Neural cell (in vitro differentiated cells): Measurements from ENCODE around the gene IRAK4. TPM values are rescaled to one million over a fixed set of nuclear protein-coding genes. Genes with fewer than 3 reads are reported as not detected.

Source experiments
- H2AFZ ChIP-seq: fragments of 200-600, 300-800 bp; sonication (generic), shearing (Covaris generic); 2 replicates; pipeline ENCODE4 v1.6.0; 2014; ENCODE audit warnings: low read depth, mild to moderate bottlenecking, antibody characterized with exemption, low read length, moderate library complexity
- H3F3A ChIP-seq: fragments of 200-600 bp; shearing (Covaris generic); 2 replicates; pipeline ENCODE4 v1.6.1; 2016; ENCODE audit warnings: mild to moderate bottlenecking, moderate library complexity, mixed read lengths, antibody characterized with exemption, low read length; ENCODE audit not compliant: insufficient read depth, poor library complexity, severe bottlenecking
- H3K27ac ChIP-seq: fragments of 200-600, 300-800 bp; sonication (generic), shearing (Covaris generic); 2 replicates; pipeline ENCODE4 v1.5.1; 2014; ENCODE audit warnings: mild to moderate bottlenecking, low read length, moderate library complexity
- H3K27me3 ChIP-seq: fragments of 300-800, 200-600 bp; sonication (generic), shearing (Covaris generic); 2 replicates; pipeline ENCODE4 v1.6.0; 2014; ENCODE audit warnings: mild to moderate bottlenecking, low read depth, low read length, moderate library complexity; ENCODE audit not compliant: insufficient read depth
- H3K36me3 ChIP-seq: fragments of 300-800, 200-600 bp; sonication (generic), shearing (Covaris generic); 2 replicates; pipeline ENCODE4 v1.5.1; 2014; ENCODE audit warnings: mild to moderate bottlenecking, antibody characterized with exemption, low read length, moderate library complexity; ENCODE audit not compliant: insufficient read depth
- H3K4me2 ChIP-seq: fragments of 300-800, 200-600 bp; sonication (generic), shearing (Covaris generic); 2 replicates; pipeline ENCODE4 v1.6.0; 2014; ENCODE audit warnings: mild to moderate bottlenecking, low read length
- H3K4me3 ChIP-seq: fragments of 300-800, 200-600 bp; sonication (generic), shearing (Covaris generic); 2 replicates; pipeline ENCODE4 v1.5.1; 2014; ENCODE audit warnings: mild to moderate bottlenecking, low read length, moderate library complexity
- H3K79me2 ChIP-seq: fragments of 200-600 bp; shearing (Covaris generic); replicated peaks from 2 replicates; pipeline ENCODE4 v1.6.0; 2014; ENCODE audit warnings: mild to moderate bottlenecking, low read length, moderate library complexity; ENCODE audit not compliant: insufficient read depth
- H3K9ac ChIP-seq: fragments of 300-800, 200-600 bp; sonication (generic), shearing (Covaris generic); 2 replicates; pipeline ENCODE4 v1.6.1; 2016; ENCODE audit warnings: mild to moderate bottlenecking, low read length, mixed read lengths
- H3K9me2 ChIP-seq: fragments of 200-600 bp; shearing (Covaris generic); 2 replicates; pipeline ENCODE4 v1.6.1; 2016; ENCODE audit warnings: mild to moderate bottlenecking, low read length, mixed read lengths; ENCODE audit not compliant: insufficient read depth
- H3K9me3 ChIP-seq: fragments of 200-600, 300-800 bp; sonication (generic), shearing (Covaris generic); 2 replicates; pipeline ENCODE4 v1.6.1; 2016; ENCODE audit warnings: mild to moderate bottlenecking, mixed run types, low read length, moderate library complexity, mixed read lengths
- H4K20me1 ChIP-seq: fragments of 200-600 bp; shearing (Covaris generic); 2 replicates; pipeline ENCODE4 v1.6.1; 2016; ENCODE audit warnings: mild to moderate bottlenecking, mixed run types; ENCODE audit not compliant: insufficient read depth
- EP300 ChIP-seq: fragments of 450-650 bp; conservative IDR thresholded peaks from 2 replicates; pipeline ENCODE4 v1.6.1; 2014; ENCODE audit warnings: antibody characterized with exemption, mild to moderate bottlenecking, moderate library complexity; ENCODE audit not compliant: poor library complexity, severe bottlenecking
- EZH2 ChIP-seq: fragments of 200-600, 300-800 bp; shearing (Covaris generic), sonication (generic); IDR thresholded peaks from 2 replicates; pipeline ENCODE4 v1.6.1; 2014; ENCODE audit warnings: antibody characterized with exemption, low read length, borderline replicate concordance, mild to moderate bottlenecking; ENCODE audit not compliant: insufficient read depth, poor library complexity, severe bottlenecking
- MXI1 ChIP-seq: fragments of 450-650 bp; conservative IDR thresholded peaks from 2 replicates; pipeline ENCODE4 v1.6.1; 2014; ENCODE audit warnings: antibody characterized with exemption, mild to moderate bottlenecking; ENCODE audit not compliant: poor library complexity, severe bottlenecking
- POLR2AphosphoS5 ChIP-seq: IDR thresholded peaks from 2 replicates; pipeline ENCODE4 v1.6.1; 2012
- RAD21 ChIP-seq: fragments of 450-650 bp; conservative IDR thresholded peaks from 2 replicates; pipeline ENCODE4 v1.6.1; 2014; ENCODE audit warnings: antibody characterized with exemption, mild to moderate bottlenecking, moderate library complexity
- SMC3 ChIP-seq: fragments of 450-650 bp; conservative IDR thresholded peaks from 2 replicates; pipeline ENCODE4 v1.6.1; 2014; ENCODE audit warnings: antibody characterized with exemption, mild to moderate bottlenecking, moderate library complexity; ENCODE audit not compliant: poor library complexity
- TAF1 ChIP-seq: IDR thresholded peaks from 2 replicates; pipeline ENCODE4 v1.6.1; 2012; ENCODE audit warnings: low read depth
- polyA plus RNA-seq: library from polyadenylated mRNA; depleted of rRNA; stranded (reverse); fragments of >200 nt; gene quantifications from 2 replicates; pipeline ENCODE4 v1.2.3, GENCODE V29; 2014
- TF ChIP-seq, protein P1 (sequence below): fragments of 450-650 bp; IDR thresholded peaks from 2 replicates; pipeline ENCODE4 v1.5.1; 2014; ENCODE audit warnings: antibody characterized with exemption, mild to moderate bottlenecking, moderate library complexity; ENCODE audit not compliant: poor library complexity, severe bottlenecking
- TF ChIP-seq, protein P2 (sequence below): IDR thresholded peaks from 2 replicates; pipeline ENCODE4 v1.6.1; 2012; ENCODE audit warnings: borderline replicate concordance

The IRAK4 gene
- polyA plus RNA-seq, 1 donor from 2014 or later: 7.0 TPM

GRCh38 chr12:43744826-43745225 is 13.9 kb upstream of the IRAK4 start:
- H3K36me3 ChIP-seq: peaks cover 15% of the 10 kb centered on the region
- H3K27ac ChIP-seq: no peak overlapping the region
- H3K27me3 ChIP-seq: no peaks in the 10 kb centered on the region
- no peak overlapping the region for H3K4me2 ChIP-seq
- no peak overlapping the region for H2AFZ ChIP-seq
- no peaks in the 10 kb centered on the region for H3F3A ChIP-seq
- no peaks in the 10 kb centered on the region for H4K20me1 ChIP-seq
- H3K79me2 ChIP-seq: no peaks in the 10 kb centered on the region
- no peaks in the 10 kb centered on the region for H3K9me2 ChIP-seq
- H3K9ac ChIP-seq: no peak overlapping the region
- TF ChIP-seq RAD21 (no peak), EP300 (no peak), POLR2AphosphoS5 (no peak), MXI1 (no peak), TAF1 (no peak), EZH2 (no peak), SMC3 (no peak)
- TF ChIP-seq, protein P1, sequence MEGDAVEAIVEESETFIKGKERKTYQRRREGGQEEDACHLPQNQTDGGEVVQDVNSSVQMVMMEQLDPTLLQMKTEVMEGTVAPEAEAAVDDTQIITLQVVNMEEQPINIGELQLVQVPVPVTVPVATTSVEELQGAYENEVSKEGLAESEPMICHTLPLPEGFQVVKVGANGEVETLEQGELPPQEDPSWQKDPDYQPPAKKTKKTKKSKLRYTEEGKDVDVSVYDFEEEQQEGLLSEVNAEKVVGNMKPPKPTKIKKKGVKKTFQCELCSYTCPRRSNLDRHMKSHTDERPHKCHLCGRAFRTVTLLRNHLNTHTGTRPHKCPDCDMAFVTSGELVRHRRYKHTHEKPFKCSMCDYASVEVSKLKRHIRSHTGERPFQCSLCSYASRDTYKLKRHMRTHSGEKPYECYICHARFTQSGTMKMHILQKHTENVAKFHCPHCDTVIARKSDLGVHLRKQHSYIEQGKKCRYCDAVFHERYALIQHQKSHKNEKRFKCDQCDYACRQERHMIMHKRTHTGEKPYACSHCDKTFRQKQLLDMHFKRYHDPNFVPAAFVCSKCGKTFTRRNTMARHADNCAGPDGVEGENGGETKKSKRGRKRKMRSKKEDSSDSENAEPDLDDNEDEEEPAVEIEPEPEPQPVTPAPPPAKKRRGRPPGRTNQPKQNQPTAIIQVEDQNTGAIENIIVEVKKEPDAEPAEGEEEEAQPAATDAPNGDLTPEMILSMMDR: no peak
- TF ChIP-seq, protein P2, sequence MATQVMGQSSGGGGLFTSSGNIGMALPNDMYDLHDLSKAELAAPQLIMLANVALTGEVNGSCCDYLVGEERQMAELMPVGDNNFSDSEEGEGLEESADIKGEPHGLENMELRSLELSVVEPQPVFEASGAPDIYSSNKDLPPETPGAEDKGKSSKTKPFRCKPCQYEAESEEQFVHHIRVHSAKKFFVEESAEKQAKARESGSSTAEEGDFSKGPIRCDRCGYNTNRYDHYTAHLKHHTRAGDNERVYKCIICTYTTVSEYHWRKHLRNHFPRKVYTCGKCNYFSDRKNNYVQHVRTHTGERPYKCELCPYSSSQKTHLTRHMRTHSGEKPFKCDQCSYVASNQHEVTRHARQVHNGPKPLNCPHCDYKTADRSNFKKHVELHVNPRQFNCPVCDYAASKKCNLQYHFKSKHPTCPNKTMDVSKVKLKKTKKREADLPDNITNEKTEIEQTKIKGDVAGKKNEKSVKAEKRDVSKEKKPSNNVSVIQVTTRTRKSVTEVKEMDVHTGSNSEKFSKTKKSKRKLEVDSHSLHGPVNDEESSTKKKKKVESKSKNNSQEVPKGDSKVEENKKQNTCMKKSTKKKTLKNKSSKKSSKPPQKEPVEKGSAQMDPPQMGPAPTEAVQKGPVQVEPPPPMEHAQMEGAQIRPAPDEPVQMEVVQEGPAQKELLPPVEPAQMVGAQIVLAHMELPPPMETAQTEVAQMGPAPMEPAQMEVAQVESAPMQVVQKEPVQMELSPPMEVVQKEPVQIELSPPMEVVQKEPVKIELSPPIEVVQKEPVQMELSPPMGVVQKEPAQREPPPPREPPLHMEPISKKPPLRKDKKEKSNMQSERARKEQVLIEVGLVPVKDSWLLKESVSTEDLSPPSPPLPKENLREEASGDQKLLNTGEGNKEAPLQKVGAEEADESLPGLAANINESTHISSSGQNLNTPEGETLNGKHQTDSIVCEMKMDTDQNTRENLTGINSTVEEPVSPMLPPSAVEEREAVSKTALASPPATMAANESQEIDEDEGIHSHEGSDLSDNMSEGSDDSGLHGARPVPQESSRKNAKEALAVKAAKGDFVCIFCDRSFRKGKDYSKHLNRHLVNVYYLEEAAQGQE: no peak
- H3K4me3 ChIP-seq: no peak overlapping the region
- no peaks in the 10 kb centered on the region for H3K9me3 ChIP-seq

- H3K27ac ChIP-seq: no peak overlapping the region
- no peak overlapping the region for H3K4me3 ChIP-seq
- no peaks in the 10 kb centered on the region for H4K20me1 ChIP-seq
- H3K9me2 ChIP-seq: no peaks in the 10 kb centered on the region
- no peak for TF ChIP-seq RAD21
- TF ChIP-seq, protein P2: no peak
- no peaks in the 10 kb centered on the region for H3F3A ChIP-seq
- H3K4me2 ChIP-seq: no peak overlapping the region
- H3K9ac ChIP-seq: no peak overlapping the region
- no peaks in the 10 kb centered on the region for H3K9me3 ChIP-seq
- no peak overlapping the region for H2AFZ ChIP-seq
- H3K36me3 ChIP-seq: peaks cover 11% of the 10 kb centered on the region
- no peaks in the 10 kb centered on the region for H3K27me3 ChIP-seq
- no peaks in the 10 kb centered on the region for H3K79me2 ChIP-seq
Observed at GRCh38 chr12:43749016-43749415, 9.7 kb upstream of the IRAK4 start.
